Left colon (tissue), 2 donors: ENCODE measurements around the gene CDKN2C. TPM values are rescaled to one million over a fixed set of nuclear protein-coding genes. Genes with fewer than 3 reads are reported as not detected.
"Not testable (repeated sequence)": the region's sequence is repeated elsewhere in the genome, so short reads cannot be mapped to it uniquely, and the experiment has no call there.

Experiments used
- ATAC-seq: fragments of 200-7000 bp; cut with Tn5 transposase; one replicate; pipeline ENCODE4 v1.9.1; 2020; ENCODE audit warnings: mild to moderate bottlenecking, moderate library complexity
- DNase-seq, 2 donors: peaks; one replicate each; pipeline ENCODE4 v3.0.0-alpha.2; 2020
- intact Hi-C, 2 donors: fragments of 100-400 bp; cut with DNase I in 1 of 2; cut with micrococcal nuclease in 1 of 2; formaldehyde crosslinking; loops; one replicate each; pipeline versions ENCODE4 v1.11.2 to v1.14.0; 2022; cut with DNase I, micrococcal nuclease
- total RNA-seq, 2 donors: library from RNA; stranded (reverse); fragmentation: NEBNext Ultra II Directional; extraction: Animal tissue kit (Norgen Biotek cat#: 25700); gene quantifications; one replicate each; pipeline ENCODE4 v1.2.1, GENCODE V29; 2021
- donor health status: DM: no; HTN: no; CAD: no.
- donor health status: DM: yes; HTN: yes; CAD: no.

The CDKN2C gene
- total RNA-seq, 2 donors from 2014 or later: 5.8 to 6.4 TPM

DNA sequence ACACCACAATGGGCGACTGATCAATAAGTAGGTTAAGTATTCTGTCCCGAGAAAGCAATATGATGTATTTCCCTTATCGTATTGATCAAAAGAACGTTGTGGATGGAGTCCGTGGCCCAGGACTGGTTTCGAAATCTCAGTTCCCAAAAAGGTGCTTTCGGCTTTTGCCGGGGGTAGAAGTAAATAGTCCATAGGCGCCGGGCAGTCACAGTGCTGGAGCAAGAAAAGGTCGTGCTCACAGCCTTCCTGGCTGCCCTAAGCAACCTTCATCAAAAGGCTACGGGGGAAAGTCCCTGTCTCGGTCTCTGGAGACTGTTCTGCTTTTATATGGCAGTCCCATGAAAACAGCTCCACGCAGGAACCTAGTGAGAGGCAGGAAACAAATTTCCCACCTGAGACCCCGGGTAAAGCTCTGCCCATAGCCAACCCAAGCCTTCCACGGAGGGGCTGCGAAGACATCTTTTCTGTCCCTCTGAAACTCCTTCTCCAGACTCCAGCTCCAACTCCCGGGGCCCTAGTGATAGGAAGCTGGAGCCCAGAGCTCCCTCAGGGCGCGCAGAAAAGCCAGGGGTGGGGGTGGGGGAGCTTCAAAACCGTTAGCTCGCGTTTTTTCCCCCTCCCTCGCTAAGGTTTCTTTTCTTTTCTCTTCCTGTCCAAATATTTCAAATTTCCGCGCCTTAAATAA is 7.0 kb downstream of the CDKN2C start:
- ATAC-seq (peak; percentile 30), DNase-seq (peak; percentile 28 to 32)
- intact Hi-C loops: no loop called here

DNA sequence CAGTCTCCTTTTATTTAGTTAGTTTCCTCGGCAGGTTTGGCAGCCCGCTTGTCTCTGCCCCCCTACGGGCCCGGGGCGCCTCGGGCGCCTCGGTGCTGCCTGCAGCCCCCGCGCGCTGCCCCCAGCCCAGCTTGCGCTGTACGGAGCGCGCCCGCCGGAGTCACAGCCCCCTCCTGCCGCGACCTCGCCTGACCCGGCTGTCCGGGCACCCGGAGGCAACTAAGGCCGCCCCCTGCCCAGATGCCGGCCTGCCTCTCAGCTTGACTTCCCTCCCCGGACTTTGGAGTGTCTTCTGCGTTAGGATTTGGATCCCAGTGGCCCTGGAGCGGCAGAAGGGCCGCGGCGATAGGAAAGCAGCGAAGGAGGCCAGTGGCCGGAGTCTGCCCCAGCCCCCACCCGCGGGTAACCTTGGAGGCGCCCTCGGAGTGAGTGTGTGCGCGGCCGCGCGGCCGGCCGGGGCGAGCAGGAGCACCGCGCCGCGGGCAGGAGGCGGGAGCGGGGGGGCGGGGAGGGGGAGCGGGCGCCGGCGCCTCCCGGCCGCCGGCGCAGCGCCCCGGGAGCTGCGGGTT is 7.6 kb downstream of the CDKN2C start:
- intact Hi-C loops: no loop called here
- peak; percentile 82 for ATAC-seq
- DNase-seq: peak; percentile 53 to 72

DNA sequence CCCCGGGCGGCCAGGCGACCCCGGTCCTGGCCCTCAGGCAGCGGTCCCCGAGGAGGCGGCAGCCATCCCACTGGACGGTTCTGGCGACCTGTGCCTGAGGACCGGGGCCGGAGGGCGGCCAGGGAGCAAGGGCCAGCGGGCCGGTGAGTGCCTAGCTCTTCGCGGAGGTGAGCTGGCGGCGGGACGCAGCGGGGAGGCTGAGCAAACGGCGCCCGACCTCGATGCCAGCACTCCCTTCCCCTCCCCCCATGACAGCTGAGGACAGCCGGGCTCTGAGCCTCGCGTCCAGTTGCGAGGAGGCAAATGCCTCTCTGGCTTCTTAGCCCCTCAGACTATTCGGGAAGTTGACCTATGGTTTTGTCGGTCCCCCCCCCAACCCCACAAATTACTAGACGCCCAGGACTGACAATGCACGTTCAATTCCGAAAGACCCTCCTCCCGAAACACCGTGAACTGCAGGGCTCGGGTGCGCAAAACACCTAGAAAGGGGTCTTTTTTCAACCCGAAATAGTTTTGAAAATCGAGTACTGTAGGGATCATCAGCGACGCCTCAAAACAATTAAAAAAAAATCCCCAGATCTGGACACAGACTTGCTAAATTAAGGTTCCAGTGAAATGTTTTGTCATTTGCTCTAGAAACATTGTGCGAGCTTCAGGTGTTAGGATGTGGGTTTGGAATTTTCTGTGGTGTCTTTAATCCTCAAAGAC is 8.3 kb downstream of the CDKN2C start:
- peak; percentile 69 to 78 for DNase-seq
- intact Hi-C loops: no loop called here
- peak; percentile 85 for ATAC-seq

DNA sequence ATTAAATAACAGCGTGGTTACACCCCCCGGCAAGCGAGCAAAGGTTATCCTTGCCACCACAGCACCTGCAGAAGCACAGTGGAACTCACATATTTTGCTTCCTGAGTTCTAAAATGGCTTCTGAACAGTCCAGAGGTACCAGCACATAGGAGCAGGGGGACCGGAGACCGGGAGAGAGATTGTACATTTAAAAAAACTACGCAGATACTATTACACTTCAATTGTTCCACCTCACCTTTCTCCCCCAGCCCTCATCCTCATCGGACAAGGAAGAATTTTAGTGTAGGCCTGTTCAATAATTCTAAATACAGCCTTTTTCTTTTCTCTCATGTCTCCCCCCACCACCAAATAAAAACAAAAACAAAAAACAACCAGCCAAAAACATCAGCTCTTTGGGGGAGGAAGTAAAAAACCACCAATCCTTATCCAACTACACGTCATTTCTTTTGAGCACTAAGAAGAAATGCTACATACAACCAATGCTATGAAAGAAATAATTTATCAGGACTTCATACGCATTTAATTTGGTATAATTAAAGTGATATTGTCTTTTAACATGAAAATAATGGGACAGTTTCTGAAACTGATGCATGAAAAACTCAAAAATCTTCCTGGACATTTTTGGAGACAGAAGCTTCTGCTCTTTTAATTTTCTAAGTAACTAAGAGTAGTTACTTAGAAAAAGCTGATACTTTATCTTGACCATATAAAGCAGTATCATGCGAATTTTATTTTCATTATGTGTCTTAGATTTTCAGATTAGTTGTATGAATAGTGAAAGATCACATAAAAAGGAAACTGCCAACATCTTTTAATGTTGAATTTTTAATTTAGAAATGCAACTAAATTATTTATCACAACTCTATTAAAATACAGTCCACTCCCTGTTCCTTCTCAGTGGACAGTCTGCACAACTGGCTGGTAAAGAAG is 9.1 kb downstream of the CDKN2C start:
- ATAC-seq (peak; percentile 76), DNase-seq (peak; percentile 47 to 53)
- intact Hi-C loops: no loop called here

DNA sequence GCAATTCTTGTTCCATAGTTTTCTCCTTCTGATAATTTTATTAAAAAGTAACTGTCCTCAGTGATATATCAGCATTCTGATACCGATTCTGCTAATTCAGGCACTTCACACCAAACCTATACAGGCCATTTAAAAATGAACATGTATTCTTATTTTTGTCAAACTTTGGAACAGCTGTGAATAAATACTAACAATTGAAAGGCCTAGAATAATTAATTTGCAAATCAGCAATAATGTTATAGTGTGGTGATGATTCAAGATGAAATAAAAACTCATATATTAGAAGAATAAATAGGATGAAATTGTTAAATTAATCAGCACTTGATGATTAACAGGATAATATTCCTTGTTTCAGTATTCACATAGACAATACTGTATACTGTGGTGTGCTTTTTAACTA is 9.9 kb downstream of the CDKN2C start:
- ATAC-seq: no peak
- intact Hi-C loops: no loop called here
- no peak for DNase-seq

DNA sequence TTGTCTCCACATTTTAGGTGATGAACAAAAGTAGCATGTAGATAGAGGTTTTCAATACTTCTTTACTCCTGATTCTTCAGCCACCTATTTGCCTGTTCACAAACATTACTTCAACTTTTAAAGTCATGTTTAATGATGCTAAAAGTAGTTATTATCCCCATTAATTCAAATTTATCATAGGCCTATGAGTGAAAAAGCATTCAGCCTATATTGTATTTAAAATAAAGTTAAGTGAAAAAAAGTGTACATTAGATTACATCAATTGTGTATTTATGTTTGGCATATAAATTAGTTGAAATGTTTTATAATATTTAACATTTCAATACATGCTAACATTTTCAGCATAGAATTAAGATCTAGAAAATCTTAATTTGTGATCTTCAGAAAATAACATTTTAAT is 10.5 kb downstream of the CDKN2C start:
- intact Hi-C loops: no loop called here
- ATAC-seq (no peak), DNase-seq (no peak)

DNA sequence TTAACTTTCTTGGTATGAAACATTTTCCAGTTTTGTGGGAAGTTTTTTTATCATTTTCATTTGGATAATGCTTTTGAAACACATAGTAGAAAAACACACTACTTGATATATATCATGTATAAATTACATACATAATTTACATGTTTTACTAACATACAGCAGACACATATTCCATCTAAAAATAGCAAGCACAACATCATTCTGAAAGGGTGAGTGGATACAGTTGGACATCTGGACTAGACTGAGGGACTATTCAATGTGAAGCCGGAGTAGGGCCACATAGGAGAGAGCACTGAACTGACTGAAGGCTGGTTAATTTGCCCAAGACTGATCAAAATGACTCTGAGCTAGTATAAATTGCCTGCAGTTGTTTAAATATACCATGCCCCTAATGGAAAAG is 11.7 kb downstream of the CDKN2C start:
- intact Hi-C loops: no loop called here
- ATAC-seq: no peak
- DNase-seq: no peak

DNA sequence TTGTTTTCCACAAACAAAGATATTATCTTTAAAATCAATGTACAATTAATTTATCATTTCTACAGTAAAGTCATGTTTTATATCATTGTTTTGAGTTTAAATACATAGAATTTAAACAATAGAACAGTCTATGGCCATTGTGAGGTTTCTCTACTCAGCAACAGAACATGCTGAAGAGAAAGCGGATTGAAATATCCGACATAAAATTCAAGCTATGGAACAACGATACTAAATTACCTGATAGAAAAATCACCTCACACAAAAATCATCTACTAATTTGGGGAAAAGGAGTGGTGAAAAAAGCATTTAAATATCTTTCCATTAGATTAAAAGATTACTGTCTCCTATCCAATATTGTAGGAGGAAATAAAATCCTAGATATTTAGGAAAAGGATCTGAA is 12.6 kb downstream of the CDKN2C start:
- intact Hi-C loops: no loop called here
- DNase-seq: no peak
- no peak for ATAC-seq

DNA sequence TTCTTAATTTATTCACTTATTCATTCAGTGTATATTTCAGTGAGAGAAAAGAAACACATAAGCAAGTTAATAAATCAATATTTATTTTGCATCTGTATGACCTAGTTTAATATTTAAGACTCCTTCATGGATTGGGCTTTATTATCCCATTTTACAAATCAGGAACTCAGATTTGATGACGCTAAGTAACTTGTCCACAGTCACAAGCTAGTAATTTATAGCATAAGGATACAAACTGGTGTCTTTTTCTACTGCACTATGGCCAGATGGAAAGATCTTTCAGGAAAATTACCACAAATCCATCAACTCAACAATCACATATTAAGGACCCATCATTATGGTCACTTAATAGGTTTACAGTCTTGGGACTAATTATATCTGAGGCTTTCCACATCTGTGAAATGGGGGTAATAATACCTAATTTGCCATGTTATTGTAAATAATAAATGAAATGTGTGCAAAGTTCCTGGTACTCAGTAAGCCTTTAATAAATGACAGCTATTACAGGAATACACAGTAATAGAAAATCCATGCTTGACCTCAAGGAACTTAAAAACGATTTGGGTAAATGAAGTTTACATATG is 13.3 kb downstream of the CDKN2C start:
- intact Hi-C loops: no loop called here
- ATAC-seq (no peak), DNase-seq (no peak)

DNA sequence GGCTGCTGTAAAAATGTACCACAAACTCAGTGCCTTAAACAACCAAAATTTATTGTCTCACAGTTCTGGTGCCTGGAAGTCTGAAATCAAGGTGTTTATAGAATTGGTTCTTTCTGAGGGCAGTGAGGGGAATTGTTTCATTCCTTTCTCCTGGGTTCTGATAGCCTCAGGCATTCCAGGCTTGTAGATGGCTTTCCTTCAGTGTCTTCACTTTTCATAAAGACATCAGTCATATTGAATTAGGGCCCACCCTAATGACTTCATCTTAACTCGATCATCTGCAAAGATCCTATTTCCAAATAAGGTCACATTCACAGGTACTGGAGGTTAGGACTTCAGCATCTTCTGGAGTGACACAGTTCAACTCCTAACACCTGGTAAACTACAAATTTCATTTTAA is 15.0 kb downstream of the CDKN2C start:
- intact Hi-C loops: no loop called here
- DNase-seq (no peak), ATAC-seq (no peak)

DNA sequence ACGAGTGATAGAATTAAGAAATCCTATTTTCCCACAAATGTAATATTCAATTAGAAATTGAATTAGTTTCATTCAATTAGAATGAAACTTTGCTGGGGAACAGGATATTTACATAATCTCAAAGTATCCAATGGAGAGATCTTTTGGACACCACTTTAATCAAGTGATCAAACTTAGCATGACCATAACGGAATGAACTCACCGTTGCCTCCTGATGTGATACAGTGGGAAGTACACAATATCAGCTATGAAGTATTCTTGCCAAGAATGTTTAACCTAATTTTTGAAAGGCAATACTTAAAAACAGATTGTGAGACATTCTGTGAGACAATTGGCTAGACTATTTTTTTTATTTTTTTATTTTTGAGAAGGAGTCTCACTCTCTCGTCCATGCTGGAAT is 16.6 kb downstream of the CDKN2C start:
- DNase-seq: no peak
- ATAC-seq: no peak
- intact Hi-C loops: no loop called here

DNA sequence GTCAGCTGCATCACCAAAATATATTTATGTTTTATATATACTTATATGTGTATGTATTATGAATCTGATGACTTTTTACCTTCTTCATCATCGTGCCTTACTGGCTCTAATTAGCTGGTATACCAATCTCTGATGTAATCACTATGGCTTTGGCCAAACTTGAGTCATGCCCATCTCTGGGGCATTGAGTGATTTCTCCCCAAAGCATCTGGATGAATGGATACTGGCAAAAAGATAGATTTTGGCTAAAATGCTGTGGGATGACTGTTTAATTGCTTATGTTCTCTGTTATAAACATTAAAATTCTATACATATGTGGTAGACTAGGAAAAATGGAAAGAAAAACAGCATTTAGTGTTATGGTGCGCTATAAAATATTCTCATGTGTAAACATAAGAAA is 19.6 kb downstream of the CDKN2C start:
- ATAC-seq (no peak), DNase-seq (no peak)
- intact Hi-C loops: no loop called here

DNA sequence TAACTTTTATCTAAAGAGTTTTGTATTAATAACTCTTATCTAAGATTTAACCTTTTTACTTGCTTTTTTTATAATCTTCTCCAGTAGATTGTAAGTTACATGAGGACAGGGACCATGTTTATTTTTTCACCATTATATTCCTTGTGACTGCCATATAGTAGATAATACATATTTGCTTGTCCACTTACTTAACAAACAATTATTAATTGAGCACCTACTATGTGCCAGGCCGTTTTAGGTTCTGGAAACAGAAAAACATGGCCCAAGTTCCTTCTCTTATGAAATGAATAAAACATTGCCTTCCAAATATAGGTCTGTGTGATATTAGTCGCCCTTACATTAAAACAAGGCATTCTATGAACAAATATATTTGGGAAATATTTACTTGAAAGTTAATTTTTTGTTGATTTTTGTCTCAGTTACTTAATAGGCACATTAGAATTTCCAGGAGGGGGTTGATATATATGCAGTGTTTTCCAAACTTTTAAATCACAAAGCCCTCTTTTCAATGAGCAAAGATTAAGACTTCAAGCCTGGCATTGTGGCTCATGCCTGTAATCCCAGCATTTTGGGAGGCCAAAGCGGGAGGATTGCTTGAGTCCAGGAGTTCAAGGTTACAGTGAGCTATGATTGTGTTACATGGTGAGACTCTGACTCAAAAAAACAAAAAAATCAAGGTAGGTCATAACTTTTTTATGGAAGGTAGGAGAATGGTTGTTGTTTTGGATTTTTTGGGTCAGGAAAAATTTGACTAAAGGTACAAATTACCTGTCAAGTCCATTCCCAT is 22.7 kb downstream of the CDKN2C start:
- ATAC-seq: no peak
- DNase-seq: no peak
- intact Hi-C loops: no loop called here

DNA sequence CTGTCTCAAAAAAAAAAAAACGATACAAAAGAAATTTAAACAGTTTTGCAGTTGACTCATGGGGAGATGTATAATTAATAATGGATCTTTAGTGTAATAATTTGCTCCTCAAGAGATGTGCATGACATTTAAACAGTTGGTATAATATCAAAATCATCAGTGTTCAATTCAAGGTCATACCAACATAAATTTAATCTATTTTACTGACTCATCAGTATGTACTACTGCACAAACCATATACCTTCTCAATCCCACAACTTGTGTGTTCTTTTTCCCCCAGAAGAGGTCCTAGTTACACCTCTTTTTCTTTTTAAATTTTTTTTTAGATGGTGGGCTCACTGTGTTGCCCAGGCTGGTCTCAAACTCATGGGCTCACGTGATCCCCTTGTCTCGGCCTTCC is 23.6 kb downstream of the CDKN2C start:
- no peak for DNase-seq
- intact Hi-C loops: no loop called here
- ATAC-seq: no peak

DNA sequence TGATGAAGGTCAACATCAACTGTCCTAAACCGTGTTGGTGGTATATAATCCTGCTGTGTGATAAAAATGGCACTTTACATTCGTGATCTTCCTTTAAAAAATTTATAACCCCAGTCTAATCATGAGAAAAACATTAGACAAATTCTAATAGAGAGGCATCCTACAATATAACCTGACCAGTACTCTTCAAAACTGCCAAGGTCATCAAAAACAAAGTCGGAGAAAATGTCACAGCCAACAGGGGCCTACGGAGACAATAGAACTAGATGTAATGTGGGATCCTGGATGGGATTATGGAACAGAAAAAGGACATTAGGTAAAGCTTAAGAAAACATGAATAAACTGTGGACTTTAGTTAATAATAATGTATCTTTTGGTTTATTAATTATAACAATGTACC is 25.0 kb downstream of the CDKN2C start:
- DNase-seq: no peak
- ATAC-seq: no peak
- intact Hi-C loops: no loop called here

DNA sequence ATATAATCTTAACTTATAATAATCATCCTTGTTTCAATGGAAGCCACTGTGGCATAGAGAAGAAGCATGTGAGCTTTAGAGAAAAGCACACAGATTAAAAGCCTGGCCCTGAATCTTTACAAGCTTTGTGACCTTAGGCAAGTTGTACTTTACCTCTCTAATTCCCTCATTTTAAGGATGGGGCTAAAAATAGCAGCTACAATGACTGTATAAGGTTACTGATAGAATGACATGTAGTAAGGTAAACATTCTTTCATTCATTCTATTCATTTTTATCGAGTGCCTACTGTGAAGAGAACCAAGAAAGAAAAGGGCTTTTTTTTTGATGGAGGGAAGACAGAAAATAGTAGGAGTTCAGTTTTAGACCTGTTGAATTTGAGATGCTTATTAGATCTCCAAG is 25.6 kb downstream of the CDKN2C start:
- no peak for ATAC-seq
- intact Hi-C loops: no loop called here
- no peak for DNase-seq

DNA sequence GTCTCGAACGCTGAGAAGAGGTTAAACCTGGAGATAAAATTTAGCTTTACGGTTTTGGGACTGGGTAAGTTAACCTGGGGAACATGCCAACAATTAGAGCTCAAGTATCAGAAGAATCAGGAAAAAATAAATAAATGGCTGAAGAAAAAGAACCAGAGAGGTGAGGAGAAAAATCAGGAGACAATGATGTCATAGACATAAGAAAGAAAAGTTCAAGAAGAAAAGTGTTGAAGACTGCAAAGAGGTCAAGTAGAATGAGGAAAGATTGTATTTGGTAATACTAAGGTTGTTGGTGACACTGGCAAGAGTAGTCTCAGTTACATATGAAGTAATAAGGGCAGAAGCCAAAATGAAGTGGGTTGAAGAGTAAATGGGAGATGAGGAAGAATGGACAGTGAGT is 26.0 kb downstream of the CDKN2C start:
- intact Hi-C loops: no loop called here
- no peak for DNase-seq
- ATAC-seq: no peak

DNA sequence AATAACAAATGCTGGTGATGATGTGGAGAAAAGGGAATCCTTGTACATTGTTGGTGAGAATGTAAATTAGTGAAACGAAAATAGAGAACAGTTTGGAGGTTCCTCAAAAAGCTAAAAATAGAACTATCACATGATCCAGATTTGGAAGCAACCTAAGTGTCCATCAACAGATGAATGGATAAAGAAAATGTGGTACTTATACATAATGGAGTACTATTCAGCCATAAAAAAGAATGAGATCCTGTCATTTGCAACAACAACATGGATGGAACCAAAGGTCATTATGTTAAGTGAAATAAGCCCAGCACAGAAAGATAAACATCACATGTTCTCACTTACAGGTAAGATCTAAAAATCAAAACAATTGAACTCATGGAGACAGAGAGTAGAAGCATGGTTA is 29.3 kb downstream of the CDKN2C start:
- ATAC-seq, intact Hi-C loops: not testable (repeated sequence)

More for the DNA sequence above, 29.3 kb downstream of the CDKN2C start:
- DNase-seq: not testable (repeated sequence)
